HepG2 (cell line): Measurements from ENCODE around the gene FRS2. TPM values are rescaled to one million over a fixed set of nuclear protein-coding genes. Genes with fewer than 3 reads are reported as not detected.

Experiments used
- FOXJ3 ChIP-seq: sonication (generic); formaldehyde crosslinking; IDR thresholded peaks from 2 replicates; pipeline ENCODE4 v1.4.0; 2020; ENCODE audit warnings: missing genetic modification reagents, mild to moderate bottlenecking, borderline replicate concordance
- FOXK1 ChIP-seq: sonication (generic); formaldehyde crosslinking; IDR thresholded peaks from 2 replicates; pipeline ENCODE4 v1.4.0; 2020; ENCODE audit warnings: low read depth, missing genetic modification reagents, borderline replicate concordance
- KLF11 ChIP-seq: IDR thresholded peaks from 2 replicates; pipeline ENCODE4 v1.6.1; 2016; ENCODE audit warnings: missing compliant biosample characterization
- KLF6 ChIP-seq: IDR thresholded peaks from 2 replicates; pipeline ENCODE4 v1.8.0; 2016; ENCODE audit warnings: missing biosample characterization, missing genetic modification reagents
- MAZ ChIP-seq, 2 experiments: sonication (generic) in 1 of 2; formaldehyde crosslinking in 1 of 2; IDR thresholded peaks; 2 replicates each; pipeline versions ENCODE4 v1.5.0 to v1.6.1; 2012 to 2020; ENCODE audit warnings: low read depth in 2 of 2, mild to moderate bottlenecking in 2 of 2, borderline replicate concordance in 1 of 2, improper control_type of control experiment in 1 of 2, low read length in 1 of 2, missing genetic modification reagents in 1 of 2, moderate library complexity in 1 of 2
- NONO ChIP-seq, 2 experiments: fragments of 450-650 bp in 1 of 2; sonication (generic) in 1 of 2; formaldehyde crosslinking in 1 of 2; IDR thresholded peaks in 1 of 2; conservative IDR thresholded peaks in 1 of 2; 2 replicates each; pipeline versions ENCODE4 v1.6.1 to v1.8.0; 2017 to 2022; ENCODE audit warnings: mild to moderate bottlenecking in 1 of 2, missing genetic modification reagents in 1 of 2, moderate library complexity in 1 of 2
- POLR2G ChIP-seq: fragments of 200-400 bp; formaldehyde crosslinking; IDR thresholded peaks from 2 replicates; pipeline ENCODE4 v1.6.1; 2018; ENCODE audit warnings: mild to moderate bottlenecking, low read depth, low read length, moderate library complexity
- SALL2 ChIP-seq: sonication (generic); formaldehyde crosslinking; IDR thresholded peaks from 2 replicates; pipeline ENCODE4 v1.8.1; 2023; ENCODE audit warnings: mild to moderate bottlenecking, missing genetic modification reagents, inconsistent platforms
- U2AF1 ChIP-seq: fragments of 200-400 bp; formaldehyde crosslinking; optimal IDR thresholded peaks from 2 replicates; pipeline ENCODE3; 2017; ENCODE audit warnings: mild to moderate bottlenecking, low read depth, low read length
- YEATS4 ChIP-seq: sonication (generic); formaldehyde crosslinking; IDR thresholded peaks from 2 replicates; pipeline ENCODE4 v1.4.0; 2020; ENCODE audit warnings: missing genetic modification reagents, borderline replicate concordance
- ZBTB34 ChIP-seq: sonication (generic); formaldehyde crosslinking; IDR thresholded peaks from 2 replicates; pipeline ENCODE4 v1.8.0; 2022; ENCODE audit warnings: mild to moderate bottlenecking, missing genetic modification reagents
- ZBTB39 ChIP-seq: sonication (generic); formaldehyde crosslinking; IDR thresholded peaks from 2 replicates; pipeline ENCODE4 v1.5.0; 2020; ENCODE audit warnings: missing genetic modification reagents
- ZFP36L1 ChIP-seq: sonication (generic); formaldehyde crosslinking; IDR thresholded peaks from 2 replicates; pipeline ENCODE4 v1.8.0; 2022; ENCODE audit warnings: mild to moderate bottlenecking, missing genetic modification reagents, moderate library complexity
- ZMAT5 ChIP-seq: sonication (generic); formaldehyde crosslinking; IDR thresholded peaks from 2 replicates; pipeline ENCODE4 v1.5.0; 2020; ENCODE audit warnings: mild to moderate bottlenecking, low read depth, missing genetic modification reagents, borderline replicate concordance
- ZNF597 ChIP-seq: sonication (generic); formaldehyde crosslinking; IDR thresholded peaks from 2 replicates; pipeline ENCODE4 v1.5.0; 2020; ENCODE audit warnings: missing genetic modification reagents
- ZNF737 ChIP-seq: sonication (generic); formaldehyde crosslinking; IDR thresholded peaks from 2 replicates; pipeline ENCODE4 v1.5.0; 2020; ENCODE audit warnings: missing genetic modification reagents, mild to moderate bottlenecking, borderline replicate concordance
- ZNF841 ChIP-seq: sonication (generic); formaldehyde crosslinking; IDR thresholded peaks from 2 replicates; pipeline ENCODE4 v1.8.1; 2023; ENCODE audit warnings: missing genetic modification reagents, borderline replicate concordance
- polyA plus RNA-seq, 8 experiments: library from polyadenylated mRNA; depleted of rRNA in 3 of 8; stranded (reverse) in 7 of 8; unstranded in 1 of 8; fragments of >200 nt; fragmentation: Illumina TruSeq in 4 of 8; extraction: Trizol in 4 of 8; gene quantifications; 2 replicates each; pipeline versions ENCODE4 v1.2.1 to v1.2.3, GENCODE V29; 2011 to 2016; ENCODE audit warnings: low read depth in 4 of 8, missing spikeins in 1 of 8, mixed read lengths in 1 of 8; ENCODE audit not compliant: insufficient read depth in 1 of 8
- total RNA-seq, 5 experiments: library from RNA; depleted of rRNA; stranded (reverse); fragments of >200 nt; fragmentation: Illumina TruSeq; extraction: Trizol; gene quantifications; 2 replicates each; pipeline ENCODE4 v1.2.3, GENCODE V29; 2016; ENCODE audit warnings: low read depth in 1 of 5
- TF ChIP-seq, protein P1 (sequence below): sonication (generic); formaldehyde crosslinking; IDR thresholded peaks from 2 replicates; pipeline ENCODE4 v1.9.0; 2022; ENCODE audit warnings: low read depth, missing genetic modification reagents

FRS2 gene
- total and polyA plus RNA-seq, 2 of the 13 experiments (the other 11 are each of a cell fraction or from before 2014, with no cell fraction given): 8.3 to 16.8 TPM

DNA sequence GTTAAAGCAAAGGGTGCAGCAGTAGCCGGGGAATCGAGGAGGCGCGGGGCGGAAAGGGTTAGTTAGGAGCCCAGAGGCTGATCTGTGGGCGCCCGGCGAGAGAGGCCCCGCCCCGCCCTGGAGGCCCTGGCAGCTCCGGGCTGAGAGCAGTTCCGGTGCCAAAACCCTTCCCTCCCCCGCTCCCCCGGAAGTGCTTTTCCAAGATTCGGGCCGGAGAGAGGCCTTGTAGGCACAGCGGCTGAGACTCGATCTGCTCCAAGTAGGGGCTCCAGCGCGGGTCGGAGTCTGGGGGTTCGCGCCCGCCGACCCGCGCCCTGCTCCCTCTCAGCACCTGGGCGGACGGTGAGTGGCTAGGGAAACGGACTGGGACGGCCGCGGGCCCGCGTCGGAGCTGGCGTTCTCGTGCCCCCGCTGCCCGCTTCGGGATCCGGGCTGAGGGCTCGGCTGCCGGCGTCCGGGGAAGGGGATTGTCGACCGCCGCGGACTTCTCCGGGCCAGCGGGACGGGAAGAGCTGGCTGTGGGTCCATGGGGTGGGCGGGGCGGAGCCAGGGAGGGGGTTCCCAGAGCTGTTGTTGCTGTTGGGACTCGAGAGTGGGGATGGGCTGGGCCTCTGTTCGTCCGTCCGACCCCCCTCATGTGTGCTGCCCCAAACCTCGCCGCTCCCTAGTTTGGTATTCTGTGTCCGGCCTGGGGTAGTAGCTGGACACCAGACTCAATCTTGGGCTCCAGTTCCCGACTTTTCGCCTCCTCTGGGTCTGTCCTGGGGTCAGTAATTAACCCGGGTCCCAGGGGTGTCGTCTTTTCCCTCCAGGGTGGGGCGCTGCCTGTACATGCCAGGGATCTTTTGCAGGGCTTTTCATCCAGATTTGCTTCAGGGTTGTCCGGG is at the start of gene FRS2 (continued):
- no peak for TF ChIP-seq ZBTB39 (CRISPR knock-in tag)
- TF ChIP-seq ZBTB34 (CRISPR knock-in tag): no peak
- TF ChIP-seq ZFP36L1 (CRISPR knock-in tag): no peak
- 0 out of 2 replicates have a peak, but pooled peaks have one; percentile 41 for TF ChIP-seq KLF6
- TF ChIP-seq YEATS4 (CRISPR knock-in tag): peak; percentile 82
- TF ChIP-seq KLF11 (CRISPR knock-in tag): no peak
- TF ChIP-seq U2AF1: no peak
- TF ChIP-seq ZMAT5 (CRISPR knock-in tag): no peak
- TF ChIP-seq ZNF737 (CRISPR knock-in tag): peak; percentile 66; the same call in 1 of the 2 replicates
- TF ChIP-seq, protein P1, sequence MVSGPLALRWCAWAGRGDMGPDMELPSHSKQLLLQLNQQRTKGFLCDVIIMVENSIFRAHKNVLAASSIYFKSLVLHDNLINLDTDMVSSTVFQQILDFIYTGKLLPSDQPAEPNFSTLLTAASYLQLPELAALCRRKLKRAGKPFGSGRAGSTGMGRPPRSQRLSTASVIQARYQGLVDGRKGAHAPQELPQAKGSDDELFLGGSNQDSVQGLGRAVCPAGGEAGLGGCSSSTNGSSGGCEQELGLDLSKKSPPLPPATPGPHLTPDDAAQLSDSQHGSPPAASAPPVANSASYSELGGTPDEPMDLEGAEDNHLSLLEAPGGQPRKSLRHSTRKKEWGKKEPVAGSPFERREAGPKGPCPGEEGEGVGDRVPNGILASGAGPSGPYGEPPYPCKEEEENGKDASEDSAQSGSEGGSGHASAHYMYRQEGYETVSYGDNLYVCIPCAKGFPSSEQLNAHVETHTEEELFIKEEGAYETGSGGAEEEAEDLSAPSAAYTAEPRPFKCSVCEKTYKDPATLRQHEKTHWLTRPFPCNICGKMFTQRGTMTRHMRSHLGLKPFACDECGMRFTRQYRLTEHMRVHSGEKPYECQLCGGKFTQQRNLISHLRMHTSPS (CRISPR knock-in tag): no peak
- no peak for TF ChIP-seq NONO (IDR thresholded peaks at IDR 0.05)
- peak; percentile 66 for TF ChIP-seq NONO (CRISPR knock-in tag; conservative IDR thresholded peaks at IDR 0.05)
- no peak for TF ChIP-seq ZNF597 (CRISPR knock-in tag)
- TF ChIP-seq FOXK1: 0 out of 2 replicates have a peak, but pooled peaks have one; percentile 16
- TF ChIP-seq MAZ (IDR thresholded peaks at IDR 0.05; ENCODE audit: borderline replicate concordance, low read depth, low read length): peak; percentile 75
- peak; percentile 74; the same call in 1 of the 2 replicates for TF ChIP-seq MAZ (CRISPR knock-in tag; IDR thresholded peaks at IDR 0.05; ENCODE audit: low read depth)
- TF ChIP-seq POLR2G: peak; percentile 90
- TF ChIP-seq SALL2: peak; percentile 57; the same call in 1 of the 2 replicates
- TF ChIP-seq ZNF841 (CRISPR knock-in tag): no peak
- TF ChIP-seq FOXJ3: no peak
